ENCODE measurements around the gene CAV3. TPM values are rescaled to one million over a fixed set of nuclear protein-coding genes. Genes with fewer than 3 reads are reported as not detected.

CAV3 gene
- total RNA-seq, 2 experiments from 2014 or later, result not detected

GRCh38 chr3:8760506-8760905 lies 26.9 kb downstream of the CAV3 start:
- intact Hi-C loops (cut with DNase I, micrococcal nuclease), result no loop called here
- H3K9me3 ChIP-seq (ENCODE audit: control insufficient read depth in 1 of 2, insufficient read depth in 1 of 2, low read length in 2 of 2), result peaks cover 0 to 4% of the 10 kb centered on the region in 2 experiments
- H3K27me3 Mint-ChIP-seq, result peaks cover 10% of the 10 kb centered on the region
- no peak overlapping the region for H3K4me3 ChIP-seq (ENCODE audit: low read length)
- no peak overlapping the region for H3K4me3 Mint-ChIP-seq
- H3K27ac ChIP-seq (ENCODE audit: low read depth in 1 of 2, low read length in 2 of 2), result no peak overlapping the region
- no peaks in the 10 kb centered on the region for H3K4me1 ChIP-seq (ENCODE audit: insufficient read depth, low read length)
- H3K9me3 Mint-ChIP-seq, result no peaks in the 10 kb centered on the region
- no peak for TF ChIP-seq CTCF (IDR thresholded peaks at IDR 0.05)
- H3K27ac Mint-ChIP-seq, result no peak overlapping the region
- no peaks in the 10 kb centered on the region for H3K4me1 Mint-ChIP-seq (ENCODE audit: low read depth)
- no peaks in the 10 kb centered on the region for H3K36me3 Mint-ChIP-seq (ENCODE audit: low read depth)
- no peak for ATAC-seq (ENCODE audit: poor library complexity)
- no peaks in the 10 kb centered on the region for H3K36me3 ChIP-seq (ENCODE audit: insufficient read depth, low read length)
- ChIA-PET POLR2A (no interaction called here), CTCF (interaction anchor here (1.7 kb wide), 1 partner anchor 9 kb away, joined by 3 read pairs; the partner anchor contains the start of gene OXTR)
- no peak for DNase-seq
- H3K27me3 ChIP-seq (ENCODE audit: control insufficient read depth in 1 of 2, insufficient read depth in 2 of 2, low read length in 2 of 2), result no peaks in the 10 kb centered on the region

- CTCF ChIA-PET, result no interaction called here
Observed at GRCh38 chr3:8761866-8762265, 28.3 kb downstream of the CAV3 start.

GRCh38 chr3:8762607-8763377 lies 29.2 kb downstream of the CAV3 start:
- ChIA-PET POLR2A (no interaction called here), CTCF (no interaction called here)
- TF ChIP-seq CTCF (IDR thresholded peaks at IDR 0.05), result no peak
- H3K4me3 ChIP-seq (ENCODE audit: low read length), result no peak overlapping the region
- no peak overlapping the region for H3K27ac Mint-ChIP-seq
- no peaks in the 10 kb centered on the region for H3K4me1 ChIP-seq (ENCODE audit: insufficient read depth, low read length)
- no peak for DNase-seq
- ATAC-seq (ENCODE audit: poor library complexity), result no peak
- H3K9me3 ChIP-seq (ENCODE audit: control insufficient read depth in 1 of 2, insufficient read depth in 1 of 2, low read length in 2 of 2), result peaks cover 0 to 4% of the 10 kb centered on the region in 2 experiments
- no peaks in the 10 kb centered on the region for H3K36me3 ChIP-seq (ENCODE audit: insufficient read depth, low read length)
- intact Hi-C loops (cut with DNase I, micrococcal nuclease), result no loop called here
- no peaks in the 10 kb centered on the region for H3K9me3 Mint-ChIP-seq
- H3K27me3 Mint-ChIP-seq, result peaks cover 15% of the 10 kb centered on the region
- no peaks in the 10 kb centered on the region for H3K4me1 Mint-ChIP-seq (ENCODE audit: low read depth)
- no peaks in the 10 kb centered on the region for H3K36me3 Mint-ChIP-seq (ENCODE audit: low read depth)
- no peak overlapping the region for H3K4me3 Mint-ChIP-seq
- H3K27ac ChIP-seq (ENCODE audit: low read depth in 1 of 2, low read length in 2 of 2), result no peak overlapping the region
- peaks cover 0 to 6% of the 10 kb centered on the region in 2 experiments for H3K27me3 ChIP-seq (ENCODE audit: control insufficient read depth in 1 of 2, insufficient read depth in 2 of 2, low read length in 2 of 2)

More at GRCh38 chr3:8761866-8762265, 28.3 kb downstream of the CAV3 start:
- no peaks in the 10 kb centered on the region for H3K36me3 Mint-ChIP-seq (ENCODE audit: low read depth)
- Histone ChIP-seq H3K36me3 (ENCODE audit: insufficient read depth, low read length) (no peaks in the 10 kb centered on the region), H3K4me3 (ENCODE audit: low read length) (no peak overlapping the region), H3K27me3 (ENCODE audit: control insufficient read depth in 1 of 2, insufficient read depth in 2 of 2, low read length in 2 of 2) (no peaks in the 10 kb centered on the region), H3K27ac (ENCODE audit: low read depth in 1 of 2, low read length in 2 of 2) (no peak overlapping the region), H3K9me3 (ENCODE audit: control insufficient read depth in 1 of 2, insufficient read depth in 1 of 2, low read length in 2 of 2) (peaks cover 0 to 4% of the 10 kb centered on the region in 2 experiments), H3K4me1 (ENCODE audit: insufficient read depth, low read length) (no peaks in the 10 kb centered on the region)
- H3K9me3 Mint-ChIP-seq, result no peaks in the 10 kb centered on the region
- H3K4me3 Mint-ChIP-seq, result no peak overlapping the region
- H3K4me1 Mint-ChIP-seq (ENCODE audit: low read depth), result no peaks in the 10 kb centered on the region
- intact Hi-C loops (cut with DNase I, micrococcal nuclease), result no loop called here
- POLR2A ChIA-PET, result no interaction called here
- H3K27me3 Mint-ChIP-seq, result peaks cover 15% of the 10 kb centered on the region
- no peak for DNase-seq
- no peak for ATAC-seq (ENCODE audit: poor library complexity)
- no peak for TF ChIP-seq CTCF (IDR thresholded peaks at IDR 0.05)
- no peak overlapping the region for H3K27ac Mint-ChIP-seq

Data from CD4-positive, alpha-beta T cell (primary cell).